HG03095 (cell line): ENCODE data around the gene FOXL3.
"Not testable (repeated sequence)": the region's sequence is repeated elsewhere in the genome, so short reads cannot be mapped to it uniquely, and the experiment has no call there.

Source experiments
- ATAC-seq: cut with Tn5 transposase; IDR thresholded peaks from one replicate; pipeline ENCODE4 v1.9.1; 2021; ENCODE audit warnings: moderate library complexity; ENCODE audit not compliant: unreplicated experiment

FOXL3 gene

GRCh38 chr7:286266-286665 is 3.7 kb upstream of the FOXL3 start:
- ATAC-seq: no peak

GRCh38 chr7:288671-289101 is 1.3 kb upstream of the FOXL3 start:
- ATAC-seq: no peak

- no peak for ATAC-seq
These were observed 688 bp upstream of the FOXL3 start for GRCh38 chr7:289209-289755.

GRCh38 chr7:290554-291372 is 793 bp downstream of the FOXL3 start:
- no peak for ATAC-seq

GRCh38 chr7:291373-292092 is 1.6 kb downstream of the FOXL3 start:
- no peak for ATAC-seq

GRCh38 chr7:292226-292625 is 2.3 kb downstream of the FOXL3 start:
- no peak for ATAC-seq

- ATAC-seq: no peak
These were observed 2.9 kb downstream of the FOXL3 start for GRCh38 chr7:292826-293225.

GRCh38 chr7:293681-294439 is 3.9 kb downstream of the FOXL3 start:
- ATAC-seq: no peak

- no peak for ATAC-seq
These were observed 4.6 kb downstream of the FOXL3 start for GRCh38 chr7:294440-295154.

GRCh38 chr7:295155-296154 is 5.5 kb downstream of the FOXL3 start:
- no peak for ATAC-seq

GRCh38 chr7:296373-296945 is 6.5 kb downstream of the FOXL3 start:
- ATAC-seq: no peak

- not testable (repeated sequence) for ATAC-seq
These were observed 7.2 kb downstream of the FOXL3 start for GRCh38 chr7:297141-297540.

GRCh38 chr7:297611-298374 is 7.8 kb downstream of the FOXL3 start:
- ATAC-seq: no peak

GRCh38 chr7:298375-298702 is 8.4 kb downstream of the FOXL3 start:
- ATAC-seq: no peak

GRCh38 chr7:298743-299142 is 8.8 kb downstream of the FOXL3 start:
- ATAC-seq: no peak

- ATAC-seq: no peak
These were observed 9.2 kb downstream of the FOXL3 start for GRCh38 chr7:299169-299568.

GRCh38 chr7:299628-300027 is 9.7 kb downstream of the FOXL3 start:
- ATAC-seq: no peak

- ATAC-seq: no peak
These were observed 10.1 kb downstream of the FOXL3 start for GRCh38 chr7:300048-300447.
